Adrenal gland (tissue), 12 donors: ENCODE data around the gene NELFCD. TPM values are rescaled to one million over a fixed set of nuclear protein-coding genes. Genes with fewer than 3 reads are reported as not detected.

Source experiments
- DNase-seq, 7 donors: peaks; one replicate each; pipeline ENCODE4 v3.0.0-alpha.2; 2019 to 2020
- H3K27ac ChIP-seq, 5 donors: fragments of 200-600 bp; sonication (generic) in 4 of 5; 1 replicate in 3 of 5; 2 replicates in 2 of 5; pipeline versions ENCODE4 v1.5.1 to v1.8.0; 2016 to 2020; ENCODE audit warnings: mild to moderate bottlenecking in 1 of 5
- H3K27me3 ChIP-seq: fragments of 200-600 bp; 2 replicates; pipeline ENCODE4 v1.8.0; 2021
- H3K36me3 ChIP-seq, 2 donors: fragments of 200-600 bp; replicated peaks in 1 of 2; 1 replicate in 1 of 2; 2 replicates in 1 of 2; pipeline versions ENCODE4 v1.5.1 to v1.8.0; 2018 to 2022
- H3K4me1 ChIP-seq, 2 donors: fragments of 200-600 bp; replicated peaks in 1 of 2; 1 replicate in 1 of 2; 2 replicates in 1 of 2; pipeline versions ENCODE4 v1.5.1 to v1.8.0; 2018 to 2021
- H3K4me3 ChIP-seq, 4 donors: fragments of 200-600 bp; sonication (generic) in 3 of 4; one replicate each; pipeline ENCODE4 v1.5.1; 2016 to 2018
- H3K9me3 ChIP-seq, 3 donors: fragments of 200-600 bp; sonication (generic) in 1 of 3; replicated peaks in 1 of 3; 1 replicate in 2 of 3; 2 replicates in 1 of 3; pipeline versions ENCODE4 v1.5.1 to v1.8.0; 2016 to 2021
- CTCF ChIP-seq, 6 experiments: fragments of 450-650 bp in 4 of 6; fragments of 200-600 bp in 2 of 6; sonication (generic) in 1 of 6; IDR thresholded peaks; 1 replicate in 5 of 6; 2 replicates in 1 of 6; pipeline versions ENCODE4 v1.5.1 to v1.8.0; 2016 to 2021; ENCODE audit warnings: antibody characterized with exemption in 6 of 6, mild to moderate bottlenecking in 2 of 6, moderate library complexity in 1 of 6
- POLR2A ChIP-seq, 2 donors: fragments of 450-650 bp; IDR thresholded peaks; one replicate each; pipeline ENCODE4 v1.6.1; 2017; ENCODE audit warnings: antibody characterized with exemption in 2 of 2, mild to moderate bottlenecking in 2 of 2, moderate library complexity in 1 of 2
- WGBS, 4 donors: extraction: QIAGEN DNeasy Blood & Tissue Kit in 2 of 4; methylation state at CpG; one replicate each; pipeline versions ENCODE4 v1.1.5 to v1.1.7; 2013 to 2017; 5-methylcytosine and 5-hydroxymethylcytosine counted together
- intact Hi-C, 2 donors: fragments of 100-400 bp; cut with DNase I; formaldehyde crosslinking; loops; one replicate each; pipeline versions ENCODE4 v1.14.1 to v1.15.0; 2022 to 2023
- polyA plus RNA-seq, 3 donors: library from polyadenylated mRNA; stranded (reverse); fragments of 200-250 nt in 2 of 3; fragments of 350-450 nt in 1 of 3; fragmentation: Illumina TruSeq in 1 of 3; extraction: RNeasy Lipid Tissue Mini Kit (QIAGEN cat#74804) in 1 of 3; gene quantifications; one replicate each; pipeline ENCODE4 v1.2.3, GENCODE V29; 2013 to 2014
- total RNA-seq, 9 donors: library from RNA; depleted of rRNA in 4 of 9; stranded (reverse); fragments of >200 nt in 4 of 9; fragments of 120-200 nt in 1 of 9; fragmentation: NEBNext Ultra II Directional in 1 of 9; extraction: Animal tissue kit (Norgen Biotek cat#: 25700) in 1 of 9; gene quantifications; one replicate each; pipeline versions ENCODE4 v1.1.0 to v1.2.4, GENCODE V29; 2013 to 2023
- donor health status: healthy with polysubstance abuse.
- donor health status: Bipolar disorder and iron deficiency.
- donor health status: DM: yes; HTN: yes; CAD: no.
- donor health status: DM: no; HTN: no; CAD: no.
- donor health status: DM: no; HTN: no; CAD: no.
- donor health status: DM: yes; HTN: yes; CAD: no.

NELFCD gene
- total and polyA plus RNA-seq, 12 donors: 47.1 to 107 (median 75.0) TPM

- peaks cover 0 to 26% of the 10 kb centered on the region in 2 donors for H3K36me3 ChIP-seq
- TF ChIP-seq POLR2A (IDR thresholded peaks at IDR 0.05): no peak
- TF ChIP-seq CTCF (IDR thresholded peaks at IDR 0.05): no peak
- intact Hi-C loops: loop anchor here in 1 of 2 donors (10.0 kb wide), 1 partner anchor 116 kb away; no protein-coding TSS in a partner anchor
- WGBS, 4 donors: 70 to 82% (median 75%) methylated on average over 5 of the region's 5 CpGs
- no peak overlapping the region for H3K4me3 ChIP-seq
- H3K9me3 ChIP-seq: no peaks in the 10 kb centered on the region
- no peaks in the 10 kb centered on the region for H3K27me3 ChIP-seq
- peak in 1 of 7 donors; percentile 17 for DNase-seq
- H3K4me1 ChIP-seq: peaks cover 0 to 23% of the 10 kb centered on the region in 2 donors
- no peak overlapping the region for H3K27ac ChIP-seq
Measured at GRCh38 chr20:59020938-59021551, 40.0 kb downstream of the NELFCD start.

GRCh38 chr20:59022754-59023153, 41.7 kb downstream of the NELFCD start:
- 75 to 84% (median 81%) methylated on average over 15 of the region's 15 CpGs for WGBS, 4 donors
- H3K36me3 ChIP-seq: peaks cover 0 to 26% of the 10 kb centered on the region in 2 donors
- peak in 2 of 7 donors; percentile 17 to 46 for DNase-seq
- H3K27ac ChIP-seq: no peak overlapping the region
- no peaks in the 10 kb centered on the region for H3K9me3 ChIP-seq
- intact Hi-C loops: loop anchor here in 1 of 2 donors (10.0 kb wide), 1 partner anchor 118 kb away; no protein-coding TSS in a partner anchor
- peaks cover 0 to 14% of the 10 kb centered on the region in 2 donors for H3K4me1 ChIP-seq
- H3K4me3 ChIP-seq: no peak overlapping the region
- no peaks in the 10 kb centered on the region for H3K27me3 ChIP-seq
- TF ChIP-seq CTCF (IDR thresholded peaks at IDR 0.05) (no peak), POLR2A (IDR thresholded peaks at IDR 0.05) (no peak)

DNA sequence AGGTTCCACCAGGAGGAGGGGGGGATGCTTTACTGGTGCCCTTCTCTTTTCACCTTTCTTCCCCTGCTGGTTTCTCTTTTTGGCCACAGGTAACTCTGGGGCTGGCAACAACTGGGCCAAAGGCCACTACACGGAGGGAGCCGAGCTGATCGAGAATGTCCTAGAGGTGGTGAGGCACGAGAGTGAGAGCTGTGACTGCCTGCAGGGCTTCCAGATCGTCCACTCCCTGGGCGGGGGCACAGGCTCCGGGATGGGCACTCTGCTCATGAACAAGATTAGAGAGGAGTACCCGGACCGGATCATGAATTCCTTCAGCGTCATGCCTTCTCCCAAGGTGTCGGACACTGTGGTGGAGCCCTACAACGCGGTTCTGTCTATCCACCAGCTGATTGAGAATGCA, 42.6 kb downstream of the NELFCD start:
- peak in 1 of 7 donors; percentile 46 for DNase-seq
- H3K27ac ChIP-seq: no peak overlapping the region
- intact Hi-C loops: loop anchor here in 1 of 2 donors (10.0 kb wide), 1 partner anchor 119 kb away; no protein-coding TSS in a partner anchor
- H3K9me3 ChIP-seq: no peaks in the 10 kb centered on the region
- WGBS, 4 donors: 89 to 97% (median 96%) methylated on average over 11 to 13 of the region's 13 CpGs
- no peak overlapping the region for H3K4me3 ChIP-seq
- H3K36me3 ChIP-seq: peaks cover 0 to 32% of the 10 kb centered on the region in 2 donors
- H3K4me1 ChIP-seq: peaks cover 3 to 23% of the 10 kb centered on the region in 2 donors
- TF ChIP-seq POLR2A (IDR thresholded peaks at IDR 0.05): no peak
- TF ChIP-seq CTCF (IDR thresholded peaks at IDR 0.05): no peak
- H3K27me3 ChIP-seq: no peaks in the 10 kb centered on the region

DNA sequence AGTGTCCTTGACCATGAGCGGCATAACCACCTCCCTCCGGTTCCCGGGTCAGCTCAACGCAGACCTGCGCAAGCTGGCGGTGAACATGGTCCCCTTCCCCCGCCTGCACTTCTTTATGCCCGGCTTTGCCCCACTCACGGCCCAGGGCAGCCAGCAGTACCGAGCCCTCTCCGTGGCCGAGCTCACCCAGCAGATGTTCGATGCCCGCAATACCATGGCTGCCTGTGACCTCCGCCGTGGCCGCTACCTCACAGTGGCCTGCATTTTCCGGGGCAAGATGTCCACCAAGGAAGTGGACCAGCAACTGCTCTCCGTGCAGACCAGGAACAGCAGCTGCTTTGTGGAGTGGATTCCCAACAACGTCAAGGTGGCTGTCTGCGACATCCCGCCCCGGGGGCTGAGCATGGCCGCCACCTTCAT, 43.1 kb downstream of the NELFCD start:
- no peak for TF ChIP-seq POLR2A (IDR thresholded peaks at IDR 0.05)
- TF ChIP-seq CTCF (IDR thresholded peaks at IDR 0.05): no peak
- Histone ChIP-seq H3K4me3 (no peak overlapping the region), H3K36me3 (peaks cover 0 to 37% of the 10 kb centered on the region in 2 donors), H3K27ac (no peak overlapping the region), H3K27me3 (no peaks in the 10 kb centered on the region), H3K9me3 (no peaks in the 10 kb centered on the region), H3K4me1 (peaks cover 8 to 28% of the 10 kb centered on the region in 2 donors)
- WGBS, 4 donors: 95 to 100% (median 96%) methylated on average over 5 to 24 of the region's 24 CpGs
- peak in 2 of 7 donors; percentile 19 to 45 for DNase-seq
- intact Hi-C loops: loop anchor here in 1 of 2 donors (10.0 kb wide), 1 partner anchor 119 kb away; no protein-coding TSS in a partner anchor
